ENCODE data around the gene GRM6.

The GRM6 gene

DNA sequence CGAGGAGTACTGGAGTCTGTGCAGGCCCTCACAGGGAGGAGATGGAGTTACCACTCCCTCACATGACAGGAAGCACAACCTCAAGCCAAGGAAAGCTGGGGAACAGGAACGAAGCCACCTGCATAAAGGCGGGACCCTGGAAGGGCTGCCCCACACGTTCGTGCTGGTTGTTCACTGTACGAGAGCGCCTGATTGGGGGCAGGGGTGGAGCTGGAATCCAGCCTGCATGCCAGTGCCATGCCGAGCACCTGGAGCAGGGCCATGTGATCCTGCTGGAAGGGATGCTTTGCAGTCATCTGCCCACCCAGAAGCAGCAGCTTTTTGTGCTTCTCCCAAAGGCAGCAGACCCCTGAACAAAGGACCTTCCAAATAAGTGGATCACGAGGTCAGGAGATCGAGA, 11.4 kb downstream of the GRM6 start:
- no peak for DNase-seq

DNA sequence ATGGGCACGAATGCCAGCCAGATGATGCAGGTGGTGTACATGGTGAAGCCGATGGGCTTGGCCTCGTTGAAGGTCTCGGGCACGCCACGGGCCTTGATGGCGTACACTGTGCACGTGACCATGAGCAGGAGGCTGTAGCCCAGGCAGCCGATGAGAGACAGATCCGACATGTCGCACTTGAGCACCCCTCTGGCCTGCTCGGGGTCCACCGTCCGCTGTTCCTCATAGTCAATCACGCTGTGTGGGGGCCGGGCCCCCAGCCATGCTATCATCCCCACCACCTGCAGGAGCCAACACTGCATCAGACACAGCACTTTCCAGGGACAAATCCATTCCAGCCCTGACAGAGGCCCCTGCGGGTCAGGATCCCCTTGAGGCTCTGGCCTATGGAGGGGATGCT, 12.2 kb downstream of the GRM6 start:
- DNase-seq, result no peak

DNA sequence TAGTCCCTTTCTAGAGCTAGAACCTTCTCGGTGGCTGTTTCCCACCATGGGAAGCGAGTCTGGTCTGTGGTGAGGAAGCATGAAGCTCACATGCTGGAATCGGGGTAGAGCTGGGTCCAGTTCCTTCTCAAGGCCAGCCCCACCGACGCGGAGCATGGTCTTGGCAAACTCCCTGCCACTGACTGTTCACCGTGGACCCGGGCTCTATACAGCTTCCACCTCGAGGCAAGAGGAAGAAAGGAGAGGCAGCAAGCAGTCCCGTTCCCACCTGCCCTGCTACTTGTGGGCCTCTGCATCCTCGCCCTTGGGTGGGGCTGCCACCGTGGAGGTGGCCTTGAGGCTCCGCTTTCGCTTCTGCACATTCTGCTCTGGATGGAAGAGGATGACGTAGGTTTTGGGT, 13.7 kb downstream of the GRM6 start:
- no peak for DNase-seq

DNA sequence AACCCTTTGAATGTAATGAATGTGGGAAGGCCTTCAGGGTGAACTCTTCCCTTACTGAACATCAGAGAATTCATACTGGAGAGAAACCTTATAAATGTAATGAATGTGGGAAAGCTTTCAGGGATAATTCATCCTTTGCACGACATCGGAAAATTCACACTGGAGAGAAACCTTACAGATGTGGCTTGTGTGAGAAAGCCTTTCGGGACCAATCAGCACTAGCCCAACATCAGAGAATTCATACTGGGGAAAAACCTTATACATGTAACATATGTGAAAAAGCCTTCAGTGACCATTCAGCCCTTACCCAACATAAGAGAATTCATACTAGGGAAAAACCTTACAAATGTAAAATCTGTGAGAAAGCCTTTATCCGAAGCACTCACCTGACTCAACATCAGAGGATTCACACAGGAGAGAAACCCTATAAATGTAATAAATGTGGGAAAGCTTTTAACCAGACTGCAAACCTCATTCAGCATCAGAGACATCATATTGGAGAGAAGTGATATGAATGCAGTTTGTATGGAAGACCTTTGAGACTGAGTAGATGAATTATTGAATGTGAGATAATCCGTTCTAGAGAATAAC, 29.6 kb downstream of the GRM6 start:
- no peak for DNase-seq

DNA sequence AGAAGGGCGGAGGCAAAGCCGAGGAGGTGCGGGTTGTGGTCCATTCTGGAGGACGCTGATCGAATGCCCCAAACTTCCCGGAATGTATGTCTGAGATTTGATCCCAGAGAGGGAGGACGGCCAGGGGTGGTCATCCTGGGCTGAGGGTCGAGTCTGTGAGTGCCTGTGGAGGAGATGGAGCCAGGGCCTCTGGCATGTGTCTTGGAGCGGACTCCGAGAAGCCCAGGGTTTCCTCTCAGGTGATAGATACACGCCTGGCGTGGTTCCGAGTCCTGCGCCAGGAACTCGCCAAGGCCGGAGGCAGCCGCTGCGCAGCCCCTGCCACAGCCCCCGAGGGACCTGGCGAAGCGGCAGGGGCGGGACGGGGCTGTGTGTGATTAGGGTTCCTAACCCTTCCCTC, 53.8 kb downstream of the GRM6 start:
- no peak for DNase-seq

DNA sequence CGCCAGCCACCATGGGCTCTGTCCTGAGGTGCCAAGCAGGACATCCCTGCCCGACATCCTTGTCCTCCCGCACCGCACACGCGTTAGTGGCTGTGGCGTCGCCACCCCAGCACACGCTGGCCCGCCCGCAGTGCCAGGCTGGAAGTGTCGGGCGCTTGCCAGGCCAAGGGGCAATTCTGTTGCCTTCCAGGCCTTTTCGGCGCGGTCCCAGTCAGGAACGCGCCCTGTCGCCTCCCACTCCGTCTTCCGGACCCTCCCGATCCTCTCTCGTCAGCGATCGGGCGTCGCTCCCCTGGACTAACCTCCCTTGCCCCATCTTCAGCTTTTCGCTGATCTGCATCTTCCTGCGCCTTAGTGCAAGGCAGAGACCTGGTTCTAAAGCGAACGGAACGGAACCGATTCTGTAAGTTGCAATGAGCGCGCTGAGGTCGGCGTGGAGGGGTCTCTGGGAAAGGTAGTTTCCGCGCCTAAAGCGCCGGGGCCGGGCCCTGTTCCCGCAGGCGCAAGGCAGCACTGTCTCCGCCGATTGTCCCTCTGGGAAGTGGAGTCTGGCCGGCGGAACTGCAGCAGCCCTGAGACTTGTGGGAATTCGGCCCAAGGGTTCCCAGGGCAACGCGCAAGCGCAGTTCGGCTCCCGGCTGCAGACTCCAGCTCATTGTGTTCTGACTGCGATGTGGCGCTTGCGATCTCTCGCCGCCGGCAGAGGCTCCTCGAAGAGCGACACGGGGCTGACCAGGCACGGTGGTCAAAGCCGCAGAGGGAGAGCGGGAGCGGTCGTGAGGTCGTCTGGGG, 54.4 kb downstream of the GRM6 start, which contains the start of gene ZNF454:
ZNF454 (plus strand) TSS at position 630 of the 792 bp plus-strand sequence. CDS start 1,594 bp downstream, outside the sequence.
- DNase-seq, result no peak

DNA sequence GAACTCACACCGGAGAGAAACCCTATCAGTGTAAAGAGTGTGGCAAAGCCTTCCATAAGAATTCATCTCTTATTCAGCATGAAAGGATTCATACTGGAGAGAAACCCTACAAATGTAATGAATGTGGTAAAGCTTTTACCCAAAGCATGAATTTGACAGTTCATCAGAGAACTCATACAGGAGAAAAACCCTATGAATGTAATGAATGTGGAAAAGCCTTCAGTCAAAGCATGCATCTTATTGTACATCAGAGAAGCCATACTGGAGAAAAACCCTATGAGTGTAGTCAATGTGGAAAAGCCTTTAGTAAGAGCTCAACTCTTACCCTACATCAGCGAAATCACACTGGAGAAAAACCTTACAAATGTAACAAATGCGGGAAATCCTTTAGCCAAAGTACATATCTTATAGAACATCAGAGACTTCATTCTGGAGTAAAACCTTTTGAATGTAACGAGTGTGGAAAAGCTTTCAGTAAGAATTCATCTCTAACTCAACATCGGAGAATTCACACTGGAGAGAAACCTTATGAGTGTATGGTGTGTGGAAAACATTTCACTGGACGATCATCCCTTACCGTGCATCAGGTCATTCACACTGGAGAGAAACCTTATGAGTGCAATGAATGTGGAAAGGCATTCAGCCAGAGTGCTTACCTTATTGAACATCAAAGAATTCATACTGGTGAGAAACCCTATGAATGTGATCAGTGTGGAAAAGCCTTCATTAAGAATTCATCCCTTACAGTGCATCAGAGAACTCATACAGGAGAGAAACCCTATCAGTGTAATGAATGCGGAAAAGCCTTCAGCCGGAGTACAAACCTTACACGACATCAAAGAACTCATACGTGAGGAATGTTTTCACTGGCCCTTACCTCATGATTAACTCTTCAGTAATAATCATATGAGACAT, 63.0 kb downstream of the GRM6 start:
- no peak for DNase-seq

All from SHP77 treated with DMSO at 0.1 percent for 48 hours (cell line).